ENCODE measurements around the gene PLEKHB2.
"Not testable (repeated sequence)": the region's sequence is repeated elsewhere in the genome, so short reads cannot be mapped to it uniquely, and the experiment has no call there.

Gene PLEKHB2

DNA sequence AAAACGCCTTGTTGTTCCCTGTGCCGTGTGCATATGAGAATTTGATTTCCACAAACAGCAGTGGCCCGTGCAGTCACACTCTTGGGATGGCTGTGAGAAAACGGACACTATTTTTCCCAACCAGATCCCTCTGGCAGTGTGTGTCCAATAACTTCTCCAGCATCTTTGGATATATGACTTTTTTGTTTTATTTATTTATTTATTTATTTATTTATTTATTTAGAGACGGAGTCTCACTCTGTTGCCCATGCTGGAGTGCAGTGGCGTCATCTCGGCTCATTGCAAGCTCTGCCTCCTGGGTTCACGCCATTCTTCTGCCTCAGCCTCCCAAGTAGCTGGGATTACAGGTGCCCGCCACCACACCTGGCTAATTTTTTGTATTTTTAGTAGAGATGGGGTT lies 45.0 kb downstream of the PLEKHB2 start:
- not testable (repeated sequence) for H2BK5ac ChIP-seq (ENCODE audit: low read depth, low read length, poor library complexity, severe bottlenecking); H3K9me3 ChIP-seq (ENCODE audit: control insufficient read depth, low read length); H3K27ac ChIP-seq (ENCODE audit: low read length, poor library complexity, severe bottlenecking); DNase-seq; H2BK15ac ChIP-seq (ENCODE audit: low read depth, poor library complexity, severe bottlenecking); H3K4me3 ChIP-seq (ENCODE audit: insufficient read depth in 1 of 2, low read depth in 1 of 2, low read length in 2 of 2); H3K14ac ChIP-seq (ENCODE audit: low read length in 2 of 2); H3K4ac ChIP-seq (ENCODE audit: low read depth in 1 of 2, low read length in 2 of 2); H3K27me3 ChIP-seq (ENCODE audit: control insufficient read depth in 1 of 2, insufficient read depth in 1 of 2, low read length in 2 of 2); H3K23ac ChIP-seq (ENCODE audit: low read length in 2 of 2); H4K8ac ChIP-seq (ENCODE audit: low read length); H4K91ac ChIP-seq (ENCODE audit: low read length); H3K4me1 ChIP-seq (ENCODE audit: control insufficient read depth, insufficient read depth, low read depth, low read length); H2BK120ac ChIP-seq (ENCODE audit: low read depth, low read length); H3K18ac ChIP-seq (ENCODE audit: low read depth in 1 of 2, low read length in 2 of 2); H2BK12ac ChIP-seq (ENCODE audit: low read length in 2 of 2); H3K4me2 ChIP-seq (ENCODE audit: low read length, poor library complexity, severe bottlenecking); H3K79me1 ChIP-seq (replicated peaks; ENCODE audit: low read length, poor library complexity, severe bottlenecking); H2AFZ ChIP-seq (ENCODE audit: low read depth, low read length); H2AK5ac ChIP-seq (ENCODE audit: low read length, severe bottlenecking); H3K9ac ChIP-seq (ENCODE audit: low read length)
- H3K36me3 ChIP-seq (ENCODE audit: control insufficient read depth in 1 of 2, insufficient read depth in 2 of 2, low read depth in 1 of 2, low read length in 2 of 2): peaks cover 28 to 53% of the 10 kb centered on the region in 2 experiments
- WGBS: over 99% methylated on average over 7 of the region's 9 CpGs

DNA sequence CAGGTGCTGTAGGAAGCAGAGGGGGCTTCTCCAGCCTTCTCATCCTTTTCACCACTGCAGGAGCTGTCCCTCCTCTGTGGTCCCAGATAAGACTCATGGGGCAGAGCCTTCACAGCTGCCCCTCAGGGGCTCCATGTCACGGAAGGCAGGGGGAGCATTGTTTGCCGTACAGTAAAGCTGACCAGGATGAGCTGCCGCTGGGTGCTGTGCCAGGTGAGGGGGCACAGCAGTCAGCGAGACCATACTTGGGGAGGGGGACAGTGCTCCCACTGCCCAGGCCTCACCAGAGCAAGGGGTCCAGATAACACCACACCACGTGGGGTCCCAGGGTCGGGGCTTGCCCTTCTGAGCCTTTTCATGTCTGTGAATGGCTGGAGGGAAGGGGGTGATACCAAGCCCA lies 46.3 kb downstream of the PLEKHB2 start:
- no peak overlapping the region for H2BK15ac ChIP-seq (ENCODE audit: low read depth, poor library complexity, severe bottlenecking)
- no peak overlapping the region for H2AK5ac ChIP-seq (ENCODE audit: low read length, severe bottlenecking)
- 93% methylated on average over 6 of the region's 6 CpGs for WGBS
- no peak overlapping the region for H4K91ac ChIP-seq (ENCODE audit: low read length)
- H2BK12ac ChIP-seq (ENCODE audit: low read length in 2 of 2): no peak overlapping the region
- H3K79me1 ChIP-seq (replicated peaks; ENCODE audit: low read length, poor library complexity, severe bottlenecking): peaks cover 3% of the 10 kb centered on the region
- H3K4me2 ChIP-seq (ENCODE audit: low read length, poor library complexity, severe bottlenecking): no peak overlapping the region
- H3K27me3 ChIP-seq (ENCODE audit: control insufficient read depth in 1 of 2, insufficient read depth in 1 of 2, low read length in 2 of 2): no peaks in the 10 kb centered on the region
- H3K4me1 ChIP-seq (ENCODE audit: control insufficient read depth, insufficient read depth, low read depth, low read length): peaks cover 3% of the 10 kb centered on the region
- H3K27ac ChIP-seq (ENCODE audit: low read length, poor library complexity, severe bottlenecking): no peak overlapping the region
- no peak overlapping the region for H2AFZ ChIP-seq (ENCODE audit: low read depth, low read length)
- H4K8ac ChIP-seq (ENCODE audit: low read length): no peak overlapping the region
- no peak overlapping the region for H3K4me3 ChIP-seq (ENCODE audit: insufficient read depth in 1 of 2, low read depth in 1 of 2, low read length in 2 of 2)
- no peak overlapping the region for H2BK5ac ChIP-seq (ENCODE audit: low read depth, low read length, poor library complexity, severe bottlenecking)
- H2BK120ac ChIP-seq (ENCODE audit: low read depth, low read length): no peak overlapping the region
- no peak overlapping the region for H3K14ac ChIP-seq (ENCODE audit: low read length in 2 of 2)
- H3K9me3 ChIP-seq (ENCODE audit: control insufficient read depth, low read length): no peaks in the 10 kb centered on the region
- no peak overlapping the region for H3K23ac ChIP-seq (ENCODE audit: low read length in 2 of 2)
- H3K9ac ChIP-seq (ENCODE audit: low read length): no peak overlapping the region
- H3K18ac ChIP-seq (ENCODE audit: low read depth in 1 of 2, low read length in 2 of 2): no peak overlapping the region
- DNase-seq: no peak
- H3K4ac ChIP-seq (ENCODE audit: low read depth in 1 of 2, low read length in 2 of 2): no peak overlapping the region
- H3K36me3 ChIP-seq (ENCODE audit: control insufficient read depth in 1 of 2, insufficient read depth in 2 of 2, low read depth in 1 of 2, low read length in 2 of 2): peaks cover 24 to 44% of the 10 kb centered on the region in 2 experiments

DNA sequence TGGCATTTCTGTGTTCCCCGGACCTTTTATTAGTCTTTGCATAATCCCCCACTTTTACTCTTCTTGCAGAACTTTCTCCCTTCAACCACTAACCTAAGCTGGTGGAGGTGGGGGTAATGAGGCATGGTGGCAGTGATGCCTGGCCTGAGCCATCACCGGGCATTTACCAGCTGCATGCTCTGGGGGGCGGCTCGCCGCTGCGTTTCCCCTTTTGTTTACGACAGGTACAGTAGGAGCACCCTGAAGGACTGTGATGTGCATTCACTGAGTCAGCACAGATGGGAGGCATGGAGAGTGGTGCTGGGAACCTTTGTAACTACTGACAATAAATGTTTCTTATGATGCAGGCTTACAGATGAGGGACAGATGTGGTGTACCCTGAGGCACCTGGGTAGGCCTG lies 46.9 kb downstream of the PLEKHB2 start:
- WGBS: 52% methylated on average over 6 of the region's 7 CpGs

DNA sequence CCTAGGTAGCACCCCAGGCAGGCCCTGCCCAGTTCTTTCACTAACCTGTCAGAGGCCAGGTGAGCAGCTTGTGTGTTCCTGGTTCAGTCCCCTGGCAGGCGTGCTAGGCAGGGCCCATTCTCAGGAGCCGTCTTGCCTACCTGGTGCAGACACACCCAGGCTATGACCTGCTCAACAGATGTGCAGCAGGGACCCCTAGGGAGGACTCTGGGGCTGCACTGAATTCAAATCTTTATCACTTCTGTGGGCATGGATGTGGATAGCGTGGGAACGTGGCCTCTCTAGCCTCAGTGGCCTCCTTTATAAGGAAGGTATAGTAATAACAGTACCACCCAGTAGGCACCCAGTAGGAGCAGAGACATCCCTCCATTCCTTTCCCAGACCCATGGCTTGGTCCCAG lies 48.4 kb downstream of the PLEKHB2 start:
- H2AK5ac ChIP-seq (ENCODE audit: low read length, severe bottlenecking): no peak overlapping the region
- no peak overlapping the region for H2BK120ac ChIP-seq (ENCODE audit: low read depth, low read length)
- no peak overlapping the region for H2AFZ ChIP-seq (ENCODE audit: low read depth, low read length)
- no peak overlapping the region for H4K91ac ChIP-seq (ENCODE audit: low read length)
- H3K9me3 ChIP-seq (ENCODE audit: control insufficient read depth, low read length): no peaks in the 10 kb centered on the region
- 56% methylated on average over 4 of the region's 4 CpGs for WGBS
- H4K8ac ChIP-seq (ENCODE audit: low read length): no peak overlapping the region
- no peak overlapping the region for H2BK5ac ChIP-seq (ENCODE audit: low read depth, low read length, poor library complexity, severe bottlenecking)
- peaks cover 16 to 26% of the 10 kb centered on the region in 2 experiments for H3K36me3 ChIP-seq (ENCODE audit: control insufficient read depth in 1 of 2, insufficient read depth in 2 of 2, low read depth in 1 of 2, low read length in 2 of 2)
- no peak overlapping the region for H3K27ac ChIP-seq (ENCODE audit: low read length, poor library complexity, severe bottlenecking)
- no peak overlapping the region for H3K9ac ChIP-seq (ENCODE audit: low read length)
- no peak for DNase-seq
- peaks cover 3% of the 10 kb centered on the region for H3K79me1 ChIP-seq (replicated peaks; ENCODE audit: low read length, poor library complexity, severe bottlenecking)
- H2BK12ac ChIP-seq (ENCODE audit: low read length in 2 of 2): no peak overlapping the region
- no peak overlapping the region for H3K4me3 ChIP-seq (ENCODE audit: insufficient read depth in 1 of 2, low read depth in 1 of 2, low read length in 2 of 2)
- H3K4ac ChIP-seq (ENCODE audit: low read depth in 1 of 2, low read length in 2 of 2): no peak overlapping the region
- no peak overlapping the region for H3K23ac ChIP-seq (ENCODE audit: low read length in 2 of 2)
- no peak overlapping the region for H3K18ac ChIP-seq (ENCODE audit: low read depth in 1 of 2, low read length in 2 of 2)
- H3K4me2 ChIP-seq (ENCODE audit: low read length, poor library complexity, severe bottlenecking): no peak overlapping the region
- H3K14ac ChIP-seq (ENCODE audit: low read length in 2 of 2): no peak overlapping the region
- peaks cover 7% of the 10 kb centered on the region for H3K4me1 ChIP-seq (ENCODE audit: control insufficient read depth, insufficient read depth, low read depth, low read length)
- H2BK15ac ChIP-seq (ENCODE audit: low read depth, poor library complexity, severe bottlenecking): no peak overlapping the region
- no peaks in the 10 kb centered on the region for H3K27me3 ChIP-seq (ENCODE audit: control insufficient read depth in 1 of 2, insufficient read depth in 1 of 2, low read length in 2 of 2)

More for the DNA sequence above, 46.9 kb downstream of the PLEKHB2 start:
- Histone ChIP-seq H2BK120ac (ENCODE audit: low read depth, low read length) (no peak overlapping the region), H3K9me3 (ENCODE audit: control insufficient read depth, low read length) (no peaks in the 10 kb centered on the region), H3K18ac (ENCODE audit: low read depth in 1 of 2, low read length in 2 of 2) (no peak overlapping the region), H3K4ac (ENCODE audit: low read depth in 1 of 2, low read length in 2 of 2) (no peak overlapping the region), H2BK12ac (ENCODE audit: low read length in 2 of 2) (no peak overlapping the region), H3K4me2 (ENCODE audit: low read length, poor library complexity, severe bottlenecking) (no peak overlapping the region), H3K79me1 (replicated peaks; ENCODE audit: low read length, poor library complexity, severe bottlenecking) (peaks cover 3% of the 10 kb centered on the region), H3K4me1 (ENCODE audit: control insufficient read depth, insufficient read depth, low read depth, low read length) (peaks cover 7% of the 10 kb centered on the region), H2AFZ (ENCODE audit: low read depth, low read length) (no peak overlapping the region), H3K14ac (ENCODE audit: low read length in 2 of 2) (no peak overlapping the region), H3K4me3 (ENCODE audit: insufficient read depth in 1 of 2, low read depth in 1 of 2, low read length in 2 of 2) (no peak overlapping the region), H3K27me3 (ENCODE audit: control insufficient read depth in 1 of 2, insufficient read depth in 1 of 2, low read length in 2 of 2) (no peaks in the 10 kb centered on the region), H4K8ac (ENCODE audit: low read length) (no peak overlapping the region), H3K27ac (ENCODE audit: low read length, poor library complexity, severe bottlenecking) (no peak overlapping the region), H3K23ac (ENCODE audit: low read length in 2 of 2) (no peak overlapping the region), H3K36me3 (ENCODE audit: control insufficient read depth in 1 of 2, insufficient read depth in 2 of 2, low read depth in 1 of 2, low read length in 2 of 2) (peaks cover 20 to 37% of the 10 kb centered on the region in 2 experiments), H2AK5ac (ENCODE audit: low read length, severe bottlenecking) (no peak overlapping the region), H4K91ac (ENCODE audit: low read length) (no peak overlapping the region), H3K9ac (ENCODE audit: low read length) (no peak overlapping the region), H2BK15ac (ENCODE audit: low read depth, poor library complexity, severe bottlenecking) (no peak overlapping the region), H2BK5ac (ENCODE audit: low read depth, low read length, poor library complexity, severe bottlenecking) (no peak overlapping the region)
- no peak for DNase-seq

Measured in mesenchymal stem cell (in vitro differentiated cells and primary cell).